DOHH2 (cell line): Measurements from ENCODE around the gene TMED4.

ENCODE experiments used
- CTCF ChIP-seq: fragments of 200-600 bp; sonication (generic); IDR thresholded peaks from one replicate; pipeline ENCODE4 v1.5.1; 2014; ENCODE audit warnings: antibody characterized with exemption, mild to moderate bottlenecking, low read depth, low read length; ENCODE audit not compliant: poor library complexity, severe bottlenecking
- EZH2phosphoT487 ChIP-seq: fragments of 200-600 bp; sonication (generic); IDR thresholded peaks from 2 replicates; pipeline ENCODE4 v1.6.1; 2017; ENCODE audit warnings: borderline replicate concordance, mild to moderate bottlenecking, antibody characterized with exemption, low read length, moderate library complexity, mixed read lengths

- no peak for TF ChIP-seq CTCF
- no peak for TF ChIP-seq EZH2phosphoT487
These were observed 39.2 kb upstream of the TMED4 start for GRCh38 chr7:44621034-44621749.
